Activated B cell treated with CpG ODN at 0.5 μM for 24 hours (primary cell): ENCODE results near the gene AFAP1L2. TPM values are rescaled to one million over a fixed set of nuclear protein-coding genes. Genes with fewer than 3 reads are reported as not detected.

Experiments used
- ATAC-seq: fragments of 200-7000 bp; cut with Tn5 transposase; one replicate; pipeline ENCODE4 v1.10.0; 2021; ENCODE audit warnings: low read depth, mild to moderate bottlenecking, moderate library complexity
- CTCF ChIA-PET: fragments of 350-600 bp; sonication (Branson Sonifier 250); formaldehyde crosslinking; loops from one replicate; lab custom pipeline; 2021; ENCODE audit warnings: antibody characterized with exemption; lab: Charles Lee
- POLR2A ChIA-PET: fragments of 350-600 bp; sonication (Branson Sonifier 250); formaldehyde crosslinking; loops from one replicate; lab custom pipeline; 2021; ENCODE audit warnings: antibody characterized with exemption; lab: Charles Lee
- DNase-seq: peaks from one replicate; pipeline ENCODE4 v3.0.0; 2022
- H3K27ac Mint-ChIP-seq: one replicate; pipeline ENCODE4 v1.8.0; 2020; ENCODE audit warnings: mixed read lengths
- H3K27me3 Mint-ChIP-seq: one replicate; pipeline ENCODE4 v1.8.0; 2021; ENCODE audit warnings: mixed read lengths
- H3K36me3 Mint-ChIP-seq: one replicate; pipeline ENCODE4 v1.8.0; 2021; ENCODE audit warnings: low read depth, mixed read lengths
- H3K4me1 Mint-ChIP-seq: one replicate; pipeline ENCODE4 v1.8.0; 2021; ENCODE audit warnings: mixed read lengths
- H3K4me3 Mint-ChIP-seq: one replicate; pipeline ENCODE4 v1.8.0; 2020; ENCODE audit warnings: mild to moderate bottlenecking, mixed read lengths
- H3K9me3 Mint-ChIP-seq: one replicate; pipeline ENCODE4 v1.8.0; 2020; ENCODE audit warnings: mixed read lengths
- CTCF ChIP-seq: fragments of 200-600 bp; IDR thresholded peaks from one replicate; pipeline ENCODE4 v1.8.0; 2022; ENCODE audit warnings: antibody characterized with exemption, mild to moderate bottlenecking
- intact Hi-C: fragments of 100-400 bp; cut with micrococcal nuclease; formaldehyde crosslinking; loops from one replicate; pipeline ENCODE4 v1.15.1; 2024
- total RNA-seq: library from RNA; stranded (reverse); gene quantifications from 2 replicates; pipeline ENCODE4 v1.2.3, GENCODE V29; 2022

AFAP1L2 gene
- total RNA-seq, 1 donor from 2014 or later: 0.89 TPM

GRCh38 chr10:114329634-114330365, 74.5 kb downstream of the AFAP1L2 start:
- Mint-ChIP-seq H3K27me3 (peaks cover 8% of the 10 kb centered on the region), H3K4me1 (no peaks in the 10 kb centered on the region), H3K36me3 (no peaks in the 10 kb centered on the region), H3K27ac (no peak overlapping the region), H3K4me3 (no peak overlapping the region), H3K9me3 (no peaks in the 10 kb centered on the region)
- TF ChIP-seq CTCF: no peak
- CTCF ChIA-PET: no interaction called here
- POLR2A ChIA-PET: no interaction called here
- ATAC-seq (no peak), DNase-seq (no peak)
- intact Hi-C loops: no loop called here

- ChIA-PET POLR2A (no interaction called here), CTCF (no interaction called here)
- Mint-ChIP-seq H3K4me1 (no peaks in the 10 kb centered on the region), H3K36me3 (no peaks in the 10 kb centered on the region), H3K27me3 (peaks cover 8% of the 10 kb centered on the region), H3K27ac (no peak overlapping the region), H3K9me3 (no peaks in the 10 kb centered on the region), H3K4me3 (no peak overlapping the region)
- intact Hi-C loops: no loop called here
- no peak for DNase-seq
- no peak for TF ChIP-seq CTCF
- ATAC-seq: no peak
These were observed 75.4 kb downstream of the AFAP1L2 start for GRCh38 chr10:114328874-114329273.

GRCh38 chr10:114328441-114328812, 75.9 kb downstream of the AFAP1L2 start:
- POLR2A ChIA-PET: no interaction called here
- H3K4me1 Mint-ChIP-seq: no peaks in the 10 kb centered on the region
- ATAC-seq (no peak), DNase-seq (no peak)
- CTCF ChIA-PET: interaction anchor here (1.3 kb wide), 1 partner anchor 24 kb away, joined by 4 read pairs; no protein-coding TSS in a partner anchor
- no peak overlapping the region for H3K27ac Mint-ChIP-seq
- no peak overlapping the region for H3K4me3 Mint-ChIP-seq
- no peaks in the 10 kb centered on the region for H3K9me3 Mint-ChIP-seq
- peaks cover 8% of the 10 kb centered on the region for H3K27me3 Mint-ChIP-seq
- no peaks in the 10 kb centered on the region for H3K36me3 Mint-ChIP-seq
- no peak for TF ChIP-seq CTCF
- intact Hi-C loops: no loop called here

GRCh38 chr10:114327537-114328440, 76.5 kb downstream of the AFAP1L2 start:
- no peak overlapping the region for H3K4me3 Mint-ChIP-seq
- peaks cover 8% of the 10 kb centered on the region for H3K27me3 Mint-ChIP-seq
- no peaks in the 10 kb centered on the region for H3K4me1 Mint-ChIP-seq
- TF ChIP-seq CTCF: no peak
- H3K27ac Mint-ChIP-seq: no peak overlapping the region
- no peak for DNase-seq
- no peaks in the 10 kb centered on the region for H3K36me3 Mint-ChIP-seq
- intact Hi-C loops: no loop called here
- H3K9me3 Mint-ChIP-seq: no peaks in the 10 kb centered on the region
- no peak for ATAC-seq
- CTCF ChIA-PET: interaction anchor here (1.3 kb wide), 1 partner anchor 23 kb away, joined by 4 read pairs; no protein-coding TSS in a partner anchor
- POLR2A ChIA-PET: no interaction called here

- intact Hi-C loops: no loop called here
- H3K4me3 Mint-ChIP-seq: no peak overlapping the region
- H3K36me3 Mint-ChIP-seq: no peaks in the 10 kb centered on the region
- H3K27ac Mint-ChIP-seq: no peak overlapping the region
- no peaks in the 10 kb centered on the region for H3K9me3 Mint-ChIP-seq
- TF ChIP-seq CTCF: no peak
- H3K4me1 Mint-ChIP-seq: no peaks in the 10 kb centered on the region
- ATAC-seq (no peak), DNase-seq (no peak)
- H3K27me3 Mint-ChIP-seq: peaks cover 7% of the 10 kb centered on the region
- POLR2A ChIA-PET: no interaction called here
- CTCF ChIA-PET: interaction anchor here (1.3 kb wide), 1 partner anchor 22 kb away, joined by 4 read pairs; no protein-coding TSS in a partner anchor
These were observed 77.5 kb downstream of the AFAP1L2 start for GRCh38 chr10:114326795-114327194.
